ENCODE results near the gene LRRC27.
A peak's percentile ranks its signal among the peaks of the same experiment; 100 is the strongest.
"Not testable (repeated sequence)": the region's sequence is repeated elsewhere in the genome, so short reads cannot be mapped to it uniquely, and the experiment has no call there.

Gene LRRC27

GRCh38 chr10:132375116-132375794, 43.3 kb downstream of the LRRC27 start:
- H3K36me3 Mint-ChIP-seq (ENCODE audit: low read depth) = no peaks in the 10 kb centered on the region
- no peaks in the 10 kb centered on the region for H3K27me3 Mint-ChIP-seq
- peaks cover 4% of the 10 kb centered on the region for H3K4me1 Mint-ChIP-seq (ENCODE audit: low read depth)
- no peak overlapping the region for H3K4me3 Mint-ChIP-seq
- no peak overlapping the region for H3K27ac Mint-ChIP-seq
- no peaks in the 10 kb centered on the region for H3K9me3 Mint-ChIP-seq

GRCh38 chr10:132375795-132376297, 43.9 kb downstream of the LRRC27 start:
- Mint-ChIP-seq H3K9me3 (no peaks in the 10 kb centered on the region), H3K27ac (no peak overlapping the region), H3K36me3 (ENCODE audit: low read depth) (no peaks in the 10 kb centered on the region), H3K4me1 (ENCODE audit: low read depth) (peaks cover 4% of the 10 kb centered on the region), H3K4me3 (no peak overlapping the region), H3K27me3 (no peaks in the 10 kb centered on the region)

GRCh38 chr10:132376394-132376851, 44.4 kb downstream of the LRRC27 start:
- no peak overlapping the region for H3K4me3 Mint-ChIP-seq
- H3K4me1 Mint-ChIP-seq (ENCODE audit: low read depth) = peaks cover 5% of the 10 kb centered on the region
- no peak overlapping the region for H3K27ac Mint-ChIP-seq
- no peaks in the 10 kb centered on the region for H3K27me3 Mint-ChIP-seq
- H3K9me3 Mint-ChIP-seq = no peaks in the 10 kb centered on the region
- no peaks in the 10 kb centered on the region for H3K36me3 Mint-ChIP-seq (ENCODE audit: low read depth)

GRCh38 chr10:132377326-132377725, 45.3 kb downstream of the LRRC27 start:
- Mint-ChIP-seq H3K4me1 (ENCODE audit: low read depth) (peaks cover 8% of the 10 kb centered on the region), H3K27ac (no peak overlapping the region), H3K27me3 (no peaks in the 10 kb centered on the region), H3K9me3 (no peaks in the 10 kb centered on the region), H3K36me3 (ENCODE audit: low read depth) (no peaks in the 10 kb centered on the region), H3K4me3 (no peak overlapping the region)

GRCh38 chr10:132379026-132379425, 47.0 kb downstream of the LRRC27 start:
- not testable (repeated sequence) for H3K27me3 Mint-ChIP-seq; H3K9me3 Mint-ChIP-seq; H3K4me3 Mint-ChIP-seq; H3K36me3 Mint-ChIP-seq (ENCODE audit: low read depth); H3K27ac Mint-ChIP-seq
- peaks cover 18% of the 10 kb centered on the region for H3K4me1 Mint-ChIP-seq (ENCODE audit: low read depth)

- H3K4me1 Mint-ChIP-seq (ENCODE audit: low read depth) = peaks cover 18% of the 10 kb centered on the region
- not testable (repeated sequence) for H3K9me3 Mint-ChIP-seq; H3K27me3 Mint-ChIP-seq; H3K36me3 Mint-ChIP-seq (ENCODE audit: low read depth); H3K27ac Mint-ChIP-seq; H3K4me3 Mint-ChIP-seq
These were observed 49.0 kb downstream of the LRRC27 start for GRCh38 chr10:132380986-132381385.

- Mint-ChIP-seq H3K9me3 (no peaks in the 10 kb centered on the region), H3K27ac (no peak overlapping the region), H3K36me3 (ENCODE audit: low read depth) (no peaks in the 10 kb centered on the region), H3K4me1 (ENCODE audit: low read depth) (peaks cover 18% of the 10 kb centered on the region), H3K4me3 (no peak overlapping the region), H3K27me3 (no peaks in the 10 kb centered on the region)
These were observed 49.7 kb downstream of the LRRC27 start for GRCh38 chr10:132381741-132382140.

GRCh38 chr10:132382231-132382922, 50.4 kb downstream of the LRRC27 start:
- H3K9me3 Mint-ChIP-seq = no peaks in the 10 kb centered on the region
- H3K4me3 Mint-ChIP-seq = no peak overlapping the region
- no peaks in the 10 kb centered on the region for H3K36me3 Mint-ChIP-seq (ENCODE audit: low read depth)
- no peaks in the 10 kb centered on the region for H3K27me3 Mint-ChIP-seq
- H3K4me1 Mint-ChIP-seq (ENCODE audit: low read depth) = peaks cover 18% of the 10 kb centered on the region
- peak overlapping the region; percentile 17 for H3K27ac Mint-ChIP-seq

GRCh38 chr10:132383101-132383500, 51.1 kb downstream of the LRRC27 start:
- Mint-ChIP-seq H3K4me3 (no peak overlapping the region), H3K27ac (no peak overlapping the region), H3K36me3 (ENCODE audit: low read depth) (no peaks in the 10 kb centered on the region), H3K4me1 (ENCODE audit: low read depth) (peaks cover 22% of the 10 kb centered on the region), H3K27me3 (no peaks in the 10 kb centered on the region), H3K9me3 (no peaks in the 10 kb centered on the region)

GRCh38 chr10:132383751-132384196, 51.8 kb downstream of the LRRC27 start:
- Mint-ChIP-seq H3K36me3 (ENCODE audit: low read depth) (no peaks in the 10 kb centered on the region), H3K4me1 (ENCODE audit: low read depth) (peaks cover 22% of the 10 kb centered on the region), H3K4me3 (no peak overlapping the region), H3K27ac (no peak overlapping the region), H3K9me3 (no peaks in the 10 kb centered on the region), H3K27me3 (no peaks in the 10 kb centered on the region)

- Mint-ChIP-seq H3K27ac (no peak overlapping the region), H3K36me3 (ENCODE audit: low read depth) (no peaks in the 10 kb centered on the region), H3K27me3 (no peaks in the 10 kb centered on the region), H3K4me3 (no peak overlapping the region), H3K4me1 (ENCODE audit: low read depth) (peaks cover 22% of the 10 kb centered on the region), H3K9me3 (no peaks in the 10 kb centered on the region)
These were observed 52.8 kb downstream of the LRRC27 start for GRCh38 chr10:132384618-132385388.

- no peaks in the 10 kb centered on the region for H3K9me3 Mint-ChIP-seq
- H3K27me3 Mint-ChIP-seq = no peaks in the 10 kb centered on the region
- no peak overlapping the region for H3K27ac Mint-ChIP-seq
- H3K4me3 Mint-ChIP-seq = no peak overlapping the region
- H3K4me1 Mint-ChIP-seq (ENCODE audit: low read depth) = peaks cover 22% of the 10 kb centered on the region
- no peaks in the 10 kb centered on the region for H3K36me3 Mint-ChIP-seq (ENCODE audit: low read depth)
These were observed 53.3 kb downstream of the LRRC27 start for GRCh38 chr10:132385389-132385667.

- H3K27me3 Mint-ChIP-seq = no peaks in the 10 kb centered on the region
- peaks cover 22% of the 10 kb centered on the region for H3K4me1 Mint-ChIP-seq (ENCODE audit: low read depth)
- H3K27ac Mint-ChIP-seq = no peak overlapping the region
- no peaks in the 10 kb centered on the region for H3K9me3 Mint-ChIP-seq
- H3K4me3 Mint-ChIP-seq = no peak overlapping the region
- no peaks in the 10 kb centered on the region for H3K36me3 Mint-ChIP-seq (ENCODE audit: low read depth)
These were observed 53.9 kb downstream of the LRRC27 start for GRCh38 chr10:132385721-132386418.

GRCh38 chr10:132386419-132386831, 54.4 kb downstream of the LRRC27 start:
- Mint-ChIP-seq H3K27ac (no peak overlapping the region), H3K4me3 (no peak overlapping the region), H3K4me1 (ENCODE audit: low read depth) (peaks cover 21% of the 10 kb centered on the region), H3K36me3 (ENCODE audit: low read depth) (no peaks in the 10 kb centered on the region), H3K27me3 (no peaks in the 10 kb centered on the region), H3K9me3 (no peaks in the 10 kb centered on the region)

GRCh38 chr10:132386896-132387295, 54.9 kb downstream of the LRRC27 start:
- H3K4me3 Mint-ChIP-seq = not testable (repeated sequence)

More at GRCh38 chr10:132386896-132387295, 54.9 kb downstream of the LRRC27 start:
- H3K36me3 Mint-ChIP-seq (ENCODE audit: low read depth); H3K9me3 Mint-ChIP-seq; H3K27ac Mint-ChIP-seq; H3K27me3 Mint-ChIP-seq: not testable (repeated sequence)
- H3K4me1 Mint-ChIP-seq (ENCODE audit: low read depth) = peaks cover 19% of the 10 kb centered on the region

Measured in stimulated activated naive CD8-positive, alpha-beta T cell treated with anti-CD3 and anti-CD28 coated beads, Interleukin-15, Interleukin-2, amounts not matched to agents 100 ng/mL and 50 ng/mL, for 24 hours (primary cell).